K562 (cell line): ENCODE results near the gene CCDC181. TPM values are rescaled to one million over a fixed set of nuclear protein-coding genes. Genes with fewer than 3 reads are reported as not detected.

ENCODE experiments used
- EP300 ChIP-seq: IDR thresholded peaks from 2 replicates; pipeline ENCODE4 v1.6.1; 2012; ENCODE audit warnings: low read length, improper control_type of control experiment
- EP400 ChIP-seq: fragments of 450-650 bp; IDR thresholded peaks from 2 replicates; pipeline ENCODE4 v1.6.1; 2017; ENCODE audit warnings: antibody characterized with exemption, mild to moderate bottlenecking, moderate library complexity
- GTF2E2 ChIP-seq: fragments of 200-800 bp; sonication (Bioruptor generic); IDR thresholded peaks from 2 replicates; pipeline ENCODE4 v1.6.1; 2016; ENCODE audit warnings: missing genetic modification characterization, missing compliant biosample characterization
- HNRNPLL ChIP-seq: fragments of 200-400 bp; formaldehyde crosslinking; IDR thresholded peaks from 2 replicates; pipeline ENCODE4 v1.6.1; 2017; ENCODE audit warnings: low read length, low read depth, mild to moderate bottlenecking; ENCODE audit not compliant: poor library complexity, severe bottlenecking
- NFRKB ChIP-seq: fragments of 450-650 bp; IDR thresholded peaks from 2 replicates; pipeline ENCODE4 v1.6.1; 2016; ENCODE audit warnings: low read depth
- OTX1 ChIP-seq: fragments of 450-650 bp; formaldehyde crosslinking; IDR thresholded peaks from 2 replicates; pipeline ENCODE4 v1.4.0; 2022; ENCODE audit warnings: mild to moderate bottlenecking
- POLR2AphosphoS5 ChIP-seq: IDR thresholded peaks from 2 replicates; pipeline ENCODE4 v1.6.1; 2011; ENCODE audit warnings: mild to moderate bottlenecking, low read depth, low read length, moderate library complexity; ENCODE audit not compliant: control insufficient read depth, insufficient read depth
- POLR2H ChIP-seq: IDR thresholded peaks from 2 replicates; pipeline ENCODE4 v1.6.1; 2016; ENCODE audit warnings: missing genetic modification characterization, low read depth, mild to moderate bottlenecking, control low read depth, missing compliant biosample characterization, moderate library complexity
- PRDM10 ChIP-seq: fragments of 450-650 bp; IDR thresholded peaks from 2 replicates; pipeline ENCODE4 v1.6.1; 2018; ENCODE audit not compliant: partially characterized antibody
- RBM39 ChIP-seq: fragments of 200-400 bp; formaldehyde crosslinking; optimal IDR thresholded peaks from 2 replicates; pipeline ENCODE3; 2018; ENCODE audit warnings: low read depth, low read length
- RFX1 ChIP-seq: fragments of 450-650 bp; IDR thresholded peaks from 2 replicates; pipeline ENCODE4 v1.6.1; 2016; ENCODE audit warnings: mild to moderate bottlenecking, moderate library complexity
- SMARCA4 ChIP-seq: fragments of 450-650 bp; IDR thresholded peaks from 2 replicates; pipeline ENCODE4 v1.6.1; 2016
- TAL1 ChIP-seq: fragments of 450-650 bp; IDR thresholded peaks from 2 replicates; pipeline ENCODE4 v1.6.1; 2016; ENCODE audit warnings: mild to moderate bottlenecking
- TCF3 ChIP-seq: sonication (generic); formaldehyde crosslinking; IDR thresholded peaks from 2 replicates; pipeline ENCODE4 v1.4.0; 2020; ENCODE audit warnings: mild to moderate bottlenecking, missing genetic modification reagents
- TSC22D4 ChIP-seq: fragments of 450-650 bp; IDR thresholded peaks from 2 replicates; pipeline ENCODE4 v1.6.1; 2016; ENCODE audit warnings: missing genetic modification characterization, missing biosample characterization, control low read depth
- TSHZ1 ChIP-seq: fragments of 250-450 bp; sonication (Bioruptor Pico); IDR thresholded peaks from 2 replicates; pipeline ENCODE4 v1.4.0; 2020; ENCODE audit warnings: mild to moderate bottlenecking, moderate library complexity
- ZBTB11 ChIP-seq, 3 experiments: fragments of 200-800 bp in 1 of 3; fragments of 250-450 bp in 1 of 3; fragments of 450-650 bp in 1 of 3; sonication (Bioruptor Pico) in 1 of 3; sonication (Bioruptor generic) in 1 of 3; formaldehyde crosslinking in 1 of 3; IDR thresholded peaks; 2 replicates each; pipeline versions ENCODE4 v1.6.1 to v1.8.0; 2016 to 2022; ENCODE audit warnings: mild to moderate bottlenecking in 2 of 3, missing genetic modification characterization in 2 of 3, missing compliant biosample characterization in 1 of 3, moderate library complexity in 1 of 3
- ZKSCAN8 ChIP-seq: fragments of 200-800 bp; sonication (Bioruptor generic); IDR thresholded peaks from 2 replicates; pipeline ENCODE4 v1.6.1; 2016; ENCODE audit warnings: missing genetic modification characterization, missing compliant biosample characterization
- ZSCAN32 ChIP-seq: fragments of 450-650 bp; formaldehyde crosslinking; IDR thresholded peaks from 2 replicates; pipeline ENCODE4 v1.4.0; 2020; ENCODE audit warnings: mild to moderate bottlenecking, moderate library complexity
- polyA plus RNA-seq, 8 experiments: library from polyadenylated mRNA; depleted of rRNA in 4 of 8; stranded (reverse) in 5 of 8; unstranded in 3 of 8; fragments of >200 nt; fragmentation: Nextera tagmentation in 2 of 8; fragmentation: Illumina TruSeq in 1 of 8; extraction: Ambion mirVana in 2 of 8; extraction: Trizol in 1 of 8; gene quantifications; 2 replicates each; pipeline versions ENCODE4 v1.2.1 to v1.2.3, GENCODE V29; 2011 to 2014; ENCODE audit warnings: inconsistent platforms in 1 of 8, missing spikeins in 1 of 8
- total RNA-seq, 7 experiments: library from RNA; depleted of rRNA in 6 of 7; stranded (reverse); fragments of >200 nt in 6 of 7; fragmentation: Illumina TruSeq in 2 of 7; extraction: Trizol in 2 of 7; gene quantifications; 2 replicates each; pipeline versions ENCODE4 v1.2.1 to v1.2.3, GENCODE V29; 2011 to 2021; ENCODE audit warnings: low replicate concordance in 1 of 7

Gene CCDC181
- total and polyA plus RNA-seq, 9 of the 15 experiments (the other 6 are each of a cell fraction or from before 2014, with no cell fraction given): 0.04 to 0.14 TPM; not detected in 7

GRCh38 chr1:169371404-169371803 lies 55.9 kb downstream of the CCDC181 start (continued):
- TF ChIP-seq ZBTB11 (CRISPR knock-in tag; IDR thresholded peaks at IDR 0.05) (no peak), TCF3 (CRISPR knock-in tag) (peak; percentile 61), ZKSCAN8 (CRISPR knock-in tag) (0 out of 2 replicates have a peak, but pooled peaks have one; percentile 35), SMARCA4 (0 out of 2 replicates have a peak, but pooled peaks have one; percentile 38), TSHZ1 (CRISPR knock-in tag) (no peak), TSC22D4 (tag) (no peak), POLR2AphosphoS5 (0 out of 2 replicates have a peak, but pooled peaks have one; percentile 34), HNRNPLL (no peak), PRDM10 (no peak), ZSCAN32 (no peak), GTF2E2 (tag) (0 out of 2 replicates have a peak, but pooled peaks have one; percentile 26), EP300 (peak; percentile 32; the same call in 1 of the 2 replicates), OTX1 (CRISPR knock-in tag) (no peak), TAL1 (0 out of 2 replicates have a peak, but pooled peaks have one; percentile 5), EP400 (0 out of 2 replicates have a peak, but pooled peaks have one; percentile 11), RBM39 (no peak), POLR2H (0 out of 2 replicates have a peak, but pooled peaks have one; percentile 43), NFRKB (no peak), RFX1 (peak; percentile 12; the same call in 1 of the 2 replicates)
